ENCODE data around the gene RUNX2. TPM values are rescaled to one million over a fixed set of nuclear protein-coding genes. Genes with fewer than 3 reads are reported as not detected.

Gene RUNX2
- total and polyA plus RNA-seq, 10 of the 15 experiments (the other 5 are each of a cell fraction or from before 2014, with no cell fraction given), result 0.01 to 0.77 (median 0.15) TPM; not detected in 3

DNA sequence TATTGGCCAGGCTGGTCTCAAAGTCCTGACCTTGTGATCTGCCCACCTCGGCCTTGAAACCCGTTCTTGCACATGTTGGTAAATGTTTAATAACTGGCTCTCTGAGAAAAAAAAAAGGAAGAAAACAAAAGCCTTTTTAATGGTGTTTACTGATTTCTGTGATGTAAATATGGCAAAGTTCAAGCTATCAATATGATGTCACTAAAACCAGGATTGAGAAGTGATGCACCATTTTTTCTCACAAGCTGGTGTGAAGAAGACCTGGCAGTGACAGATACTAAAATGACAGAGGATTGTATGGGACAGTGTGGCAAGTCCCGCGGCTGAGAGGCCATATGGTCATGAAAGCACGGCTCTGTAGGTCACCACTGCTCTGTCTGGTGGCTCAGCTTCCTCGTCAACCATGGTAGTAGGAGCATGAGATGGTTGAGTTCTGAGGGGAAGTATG, 245.9 kb downstream of the RUNX2 start:
- ATAC-seq (no peak), FAIRE-seq (no peak), DNase-seq (ENCODE audit: low read depth, low spot score) (no peak)
- H3K4me1 ChIP-seq (ENCODE audit: control insufficient read depth, insufficient read depth, low read length), result no peaks in the 10 kb centered on the region
- intact Hi-C loops (cut with micrococcal nuclease; ENCODE audit: unreplicated experiment), result no loop called here
- no peaks in the 10 kb centered on the region for H3K9me3 ChIP-seq (replicated peaks; ENCODE audit: control insufficient read depth, insufficient read depth, low read length)
- in situ Hi-C loops (cut with MboI), result no loop called here
- no peak overlapping the region for H3K4me2 ChIP-seq (ENCODE audit: control insufficient read depth, insufficient read depth)
- SMC1A ChIA-PET (ENCODE audit: uncharacterized antibody, unreplicated experiment), result no interaction called here
- POLR2A ChIA-PET, result no interaction called here
- H3K4me3 ChIP-seq, result no peak overlapping the region
- TF ChIP-seq, protein P1, sequence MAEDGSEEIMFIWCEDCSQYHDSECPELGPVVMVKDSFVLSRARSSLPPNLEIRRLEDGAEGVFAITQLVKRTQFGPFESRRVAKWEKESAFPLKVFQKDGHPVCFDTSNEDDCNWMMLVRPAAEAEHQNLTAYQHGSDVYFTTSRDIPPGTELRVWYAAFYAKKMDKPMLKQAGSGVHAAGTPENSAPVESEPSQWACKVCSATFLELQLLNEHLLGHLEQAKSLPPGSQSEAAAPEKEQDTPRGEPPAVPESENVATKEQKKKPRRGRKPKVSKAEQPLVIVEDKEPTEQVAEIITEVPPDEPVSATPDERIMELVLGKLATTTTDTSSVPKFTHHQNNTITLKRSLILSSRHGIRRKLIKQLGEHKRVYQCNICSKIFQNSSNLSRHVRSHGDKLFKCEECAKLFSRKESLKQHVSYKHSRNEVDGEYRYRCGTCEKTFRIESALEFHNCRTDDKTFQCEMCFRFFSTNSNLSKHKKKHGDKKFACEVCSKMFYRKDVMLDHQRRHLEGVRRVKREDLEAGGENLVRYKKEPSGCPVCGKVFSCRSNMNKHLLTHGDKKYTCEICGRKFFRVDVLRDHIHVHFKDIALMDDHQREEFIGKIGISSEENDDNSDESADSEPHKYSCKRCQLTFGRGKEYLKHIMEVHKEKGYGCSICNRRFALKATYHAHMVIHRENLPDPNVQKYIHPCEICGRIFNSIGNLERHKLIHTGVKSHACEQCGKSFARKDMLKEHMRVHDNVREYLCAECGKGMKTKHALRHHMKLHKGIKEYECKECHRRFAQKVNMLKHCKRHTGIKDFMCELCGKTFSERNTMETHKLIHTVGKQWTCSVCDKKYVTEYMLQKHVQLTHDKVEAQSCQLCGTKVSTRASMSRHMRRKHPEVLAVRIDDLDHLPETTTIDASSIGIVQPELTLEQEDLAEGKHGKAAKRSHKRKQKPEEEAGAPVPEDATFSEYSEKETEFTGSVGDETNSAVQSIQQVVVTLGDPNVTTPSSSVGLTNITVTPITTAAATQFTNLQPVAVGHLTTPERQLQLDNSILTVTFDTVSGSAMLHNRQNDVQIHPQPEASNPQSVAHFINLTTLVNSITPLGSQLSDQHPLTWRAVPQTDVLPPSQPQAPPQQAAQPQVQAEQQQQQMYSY (CRISPR knock-in tag; IDR thresholded peaks at IDR 0.05), result no peak
- TF ChIP-seq CHD1 (IDR thresholded peaks at IDR 0.05; ENCODE audit: low read depth, low read length) (no peak), NFYA (IDR thresholded peaks at IDR 0.05; ENCODE audit: borderline replicate concordance, low read depth, low read length) (no peak), JUND (IDR thresholded peaks at IDR 0.05; ENCODE audit: low read depth, low read length) (no peak)
- TF ChIP-seq, protein P2, sequence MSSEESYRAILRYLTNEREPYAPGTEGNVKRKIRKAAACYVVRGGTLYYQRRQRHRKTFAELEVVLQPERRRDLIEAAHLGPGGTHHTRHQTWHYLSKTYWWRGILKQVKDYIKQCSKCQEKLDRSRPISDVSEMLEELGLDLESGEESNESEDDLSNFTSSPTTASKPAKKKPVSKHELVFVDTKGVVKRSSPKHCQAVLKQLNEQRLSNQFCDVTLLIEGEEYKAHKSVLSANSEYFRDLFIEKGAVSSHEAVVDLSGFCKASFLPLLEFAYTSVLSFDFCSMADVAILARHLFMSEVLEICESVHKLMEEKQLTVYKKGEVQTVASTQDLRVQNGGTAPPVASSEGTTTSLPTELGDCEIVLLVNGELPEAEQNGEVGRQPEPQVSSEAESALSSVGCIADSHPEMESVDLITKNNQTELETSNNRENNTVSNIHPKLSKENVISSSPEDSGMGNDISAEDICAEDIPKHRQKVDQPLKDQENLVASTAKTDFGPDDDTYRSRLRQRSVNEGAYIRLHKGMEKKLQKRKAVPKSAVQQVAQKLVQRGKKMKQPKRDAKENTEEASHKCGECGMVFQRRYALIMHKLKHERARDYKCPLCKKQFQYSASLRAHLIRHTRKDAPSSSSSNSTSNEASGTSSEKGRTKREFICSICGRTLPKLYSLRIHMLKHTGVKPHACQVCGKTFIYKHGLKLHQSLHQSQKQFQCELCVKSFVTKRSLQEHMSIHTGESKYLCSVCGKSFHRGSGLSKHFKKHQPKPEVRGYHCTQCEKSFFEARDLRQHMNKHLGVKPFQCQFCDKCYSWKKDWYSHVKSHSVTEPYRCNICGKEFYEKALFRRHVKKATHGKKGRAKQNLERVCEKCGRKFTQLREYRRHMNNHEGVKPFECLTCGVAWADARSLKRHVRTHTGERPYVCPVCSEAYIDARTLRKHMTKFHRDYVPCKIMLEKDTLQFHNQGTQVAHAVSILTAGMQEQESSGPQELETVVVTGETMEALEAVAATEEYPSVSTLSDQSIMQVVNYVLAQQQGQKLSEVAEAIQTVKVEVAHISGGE (CRISPR knock-in tag; IDR thresholded peaks at IDR 0.05), result no peak
- H2AFZ ChIP-seq (ENCODE audit: control insufficient read depth, low read depth, low read length), result no peak overlapping the region
- WGBS (ENCODE audit: insufficient coverage, insufficient replicate concordance, low lambda C conversion rate, missing lambda C conversion rate), result 52% methylated on average over 6 of the region's 6 CpGs
- no peaks in the 10 kb centered on the region for H3K36me3 ChIP-seq (ENCODE audit: control insufficient read depth in 2 of 2, insufficient read depth in 2 of 2, low read length in 1 of 2)
- peaks cover 0 to 6% of the 10 kb centered on the region in 2 experiments; a peak in 1 of 4 replicates for H3K27me3 ChIP-seq (replicated peaks in 1 of 2; ENCODE audit: control insufficient read depth in 2 of 2, insufficient read depth in 2 of 2, low read length in 1 of 2)
- no peaks in the 10 kb centered on the region; the same call in 1 of the 2 replicates for H4K20me1 ChIP-seq (ENCODE audit: control insufficient read depth, insufficient read depth)
- RAD21 ChIA-PET (ENCODE audit: unreplicated experiment), result no interaction called here
- no peak overlapping the region for H3K9ac ChIP-seq (ENCODE audit: control insufficient read depth, insufficient read depth, low read length)
- CTCF ChIA-PET, result no interaction called here
- no TSS peak for BruUV-seq (replicated peaks)
- no peak overlapping the region for H3K27ac ChIP-seq (ENCODE audit: control insufficient read depth, insufficient read depth)
- H3K79me2 ChIP-seq (ENCODE audit: control insufficient read depth, insufficient read depth, low read length), result no peaks in the 10 kb centered on the region
